Transverse colon (tissue), 4 donors: ENCODE measurements around the gene DPAGT1.

ENCODE experiments used
- POLR2AphosphoS5 ChIP-seq, 3 donors: sonication (generic); formaldehyde crosslinking; IDR thresholded peaks; one replicate each; pipeline ENCODE4 v1.6.1; 2016; ENCODE audit warnings: antibody characterized with exemption in 3 of 3
- TF ChIP-seq, protein P1 (sequence below), 5 experiments: fragments of 200-600 bp in 3 of 5; fragments of 450-650 bp in 2 of 5; sonication (generic) in 3 of 5; IDR thresholded peaks; 1 replicate in 2 of 5; 2 replicates in 3 of 5; pipeline ENCODE4 v1.5.1; 2016 to 2017; ENCODE audit warnings: antibody characterized with exemption in 5 of 5, inconsistent platforms in 3 of 5, mild to moderate bottlenecking in 2 of 5, moderate library complexity in 1 of 5

- TF ChIP-seq POLR2AphosphoS5 (IDR thresholded peaks at IDR 0.05): no peak
- TF ChIP-seq, protein P1, sequence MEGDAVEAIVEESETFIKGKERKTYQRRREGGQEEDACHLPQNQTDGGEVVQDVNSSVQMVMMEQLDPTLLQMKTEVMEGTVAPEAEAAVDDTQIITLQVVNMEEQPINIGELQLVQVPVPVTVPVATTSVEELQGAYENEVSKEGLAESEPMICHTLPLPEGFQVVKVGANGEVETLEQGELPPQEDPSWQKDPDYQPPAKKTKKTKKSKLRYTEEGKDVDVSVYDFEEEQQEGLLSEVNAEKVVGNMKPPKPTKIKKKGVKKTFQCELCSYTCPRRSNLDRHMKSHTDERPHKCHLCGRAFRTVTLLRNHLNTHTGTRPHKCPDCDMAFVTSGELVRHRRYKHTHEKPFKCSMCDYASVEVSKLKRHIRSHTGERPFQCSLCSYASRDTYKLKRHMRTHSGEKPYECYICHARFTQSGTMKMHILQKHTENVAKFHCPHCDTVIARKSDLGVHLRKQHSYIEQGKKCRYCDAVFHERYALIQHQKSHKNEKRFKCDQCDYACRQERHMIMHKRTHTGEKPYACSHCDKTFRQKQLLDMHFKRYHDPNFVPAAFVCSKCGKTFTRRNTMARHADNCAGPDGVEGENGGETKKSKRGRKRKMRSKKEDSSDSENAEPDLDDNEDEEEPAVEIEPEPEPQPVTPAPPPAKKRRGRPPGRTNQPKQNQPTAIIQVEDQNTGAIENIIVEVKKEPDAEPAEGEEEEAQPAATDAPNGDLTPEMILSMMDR (IDR thresholded peaks at IDR 0.05): no peak
These were observed 47.5 kb upstream of the DPAGT1 start, which contains the start of gene ABCG4 for GRCh38 chr11:119149018-119149785.
